GM12891 (cell line): ENCODE data around the gene SND1.

Experiments
- POLR2A ChIP-seq: IDR thresholded peaks from 2 replicates; pipeline ENCODE4 v1.6.1; 2011; ENCODE audit warnings: low read depth, low read length, control low read depth
- POLR2AphosphoS5 ChIP-seq: IDR thresholded peaks from 2 replicates; pipeline ENCODE4 v1.6.1; 2011; ENCODE audit warnings: low read depth, low read length, control low read depth
- SPI1 ChIP-seq: IDR thresholded peaks from 2 replicates; pipeline ENCODE4 v1.6.1; 2011; ENCODE audit warnings: low read depth, low read length, control low read depth
- TAF1 ChIP-seq: IDR thresholded peaks from 2 replicates; pipeline ENCODE4 v1.6.1; 2011; ENCODE audit warnings: low read depth, low read length, control low read depth

GRCh38 chr7:127934711-127935110 is 282.7 kb downstream of the SND1 start:
- TF ChIP-seq POLR2AphosphoS5 (no peak), POLR2A (no peak), TAF1 (no peak), SPI1 (no peak)
